Nephron (organoid): ENCODE results near the gene ATG16L2.

Experiments used
- H3K27ac Mint-ChIP-seq, 3 experiments: 2 replicates each; pipeline ENCODE4 v1.8.0; 2020; ENCODE audit warnings: mixed read lengths in 3 of 3, mild to moderate bottlenecking in 2 of 3, moderate library complexity in 1 of 3
- H3K27me3 Mint-ChIP-seq: 2 replicates; pipeline ENCODE4 v1.8.0; 2021; ENCODE audit warnings: low read depth, mild to moderate bottlenecking, moderate library complexity, mixed read lengths
- H3K36me3 Mint-ChIP-seq: 2 replicates; pipeline ENCODE4 v1.8.0; 2020; ENCODE audit warnings: low read depth, mixed read lengths
- H3K4me1 Mint-ChIP-seq: 2 replicates; pipeline ENCODE4 v1.8.0; 2020; ENCODE audit warnings: mixed read lengths
- H3K4me3 Mint-ChIP-seq, 3 experiments: 2 replicates each; pipeline ENCODE4 v1.8.0; 2020; ENCODE audit warnings: mild to moderate bottlenecking in 3 of 3, mixed read lengths in 3 of 3, moderate library complexity in 2 of 3
- H3K9me3 Mint-ChIP-seq: 2 replicates; pipeline ENCODE4 v1.8.0; 2020; ENCODE audit warnings: mixed read lengths
- CTCF ChIP-seq, 3 experiments: fragments of 200-600 bp; sonication (generic); IDR thresholded peaks; one replicate each; pipeline ENCODE4 v1.5.0; 2021; ENCODE audit warnings: antibody characterized with exemption in 3 of 3; ENCODE audit not compliant: unreplicated experiment in 3 of 3

ATG16L2 gene

GRCh38 chr11:72814286-72815109 is at the start of gene ATG16L2:
Gene ATG16L2, plus strand, starts transcription at chr11:72814411. Its CDS starts 35 bp downstream, at chr11:72814446.
- Mint-ChIP-seq H3K36me3 (peaks cover 17% of the 10 kb centered on the region), H3K27me3 (peaks cover 4% of the 10 kb centered on the region), H3K4me1 (peaks cover 34% of the 10 kb centered on the region), H3K9me3 (no peaks in the 10 kb centered on the region), H3K4me3 (peak within 1 kb of the TSS; percentile 98 to 100 (median 99)), H3K27ac (peak within 1 kb of the TSS; percentile 96 to 98 (median 97))
- peak in 2 of 3 experiments; percentile 9 to 15 for TF ChIP-seq CTCF (IDR thresholded peaks at IDR 0.05; ENCODE audit: unreplicated experiment in 3 of 3)

- Mint-ChIP-seq H3K4me3 (no peak overlapping the region), H3K9me3 (no peaks in the 10 kb centered on the region), H3K27ac (no peak overlapping the region), H3K4me1 (peaks cover 20% of the 10 kb centered on the region), H3K36me3 (peaks cover 5% of the 10 kb centered on the region), H3K27me3 (peaks cover 9% of the 10 kb centered on the region)
- no peak for TF ChIP-seq CTCF (IDR thresholded peaks at IDR 0.05; ENCODE audit: unreplicated experiment in 3 of 3)
Observed at GRCh38 chr11:72764503-72764902, 49.7 kb upstream of the ATG16L2 start.

- Mint-ChIP-seq H3K4me3 (no peak overlapping the region), H3K4me1 (peaks cover 21% of the 10 kb centered on the region), H3K9me3 (no peaks in the 10 kb centered on the region), H3K36me3 (no peaks in the 10 kb centered on the region), H3K27me3 (peaks cover 8% of the 10 kb centered on the region), H3K27ac (peak overlapping the region in 2 of 3 experiments; percentile 41 to 65)
- no peak for TF ChIP-seq CTCF (IDR thresholded peaks at IDR 0.05; ENCODE audit: unreplicated experiment in 3 of 3)
Observed at GRCh38 chr11:72766152-72766902, 47.9 kb upstream of the ATG16L2 start.

GRCh38 chr11:72767203-72768062 is 46.8 kb upstream of the ATG16L2 start:
- Mint-ChIP-seq H3K36me3 (no peaks in the 10 kb centered on the region), H3K9me3 (no peaks in the 10 kb centered on the region), H3K4me3 (no peak overlapping the region), H3K4me1 (peaks cover 30% of the 10 kb centered on the region), H3K27me3 (peaks cover 8% of the 10 kb centered on the region), H3K27ac (peak overlapping the region in 1 of 3 experiments; percentile 30)
- TF ChIP-seq CTCF (IDR thresholded peaks at IDR 0.05; ENCODE audit: unreplicated experiment in 3 of 3): no peak

- TF ChIP-seq CTCF (IDR thresholded peaks at IDR 0.05; ENCODE audit: unreplicated experiment in 3 of 3): no peak
- Mint-ChIP-seq H3K4me3 (no peak overlapping the region), H3K9me3 (no peaks in the 10 kb centered on the region), H3K36me3 (no peaks in the 10 kb centered on the region), H3K27ac (peak overlapping the region in 1 of 3 experiments; percentile 34), H3K4me1 (peaks cover 41% of the 10 kb centered on the region), H3K27me3 (peaks cover 3% of the 10 kb centered on the region)
Observed at GRCh38 chr11:72768581-72768980, 45.6 kb upstream of the ATG16L2 start.
